ENCODE results near the gene DTNB.

DNA sequence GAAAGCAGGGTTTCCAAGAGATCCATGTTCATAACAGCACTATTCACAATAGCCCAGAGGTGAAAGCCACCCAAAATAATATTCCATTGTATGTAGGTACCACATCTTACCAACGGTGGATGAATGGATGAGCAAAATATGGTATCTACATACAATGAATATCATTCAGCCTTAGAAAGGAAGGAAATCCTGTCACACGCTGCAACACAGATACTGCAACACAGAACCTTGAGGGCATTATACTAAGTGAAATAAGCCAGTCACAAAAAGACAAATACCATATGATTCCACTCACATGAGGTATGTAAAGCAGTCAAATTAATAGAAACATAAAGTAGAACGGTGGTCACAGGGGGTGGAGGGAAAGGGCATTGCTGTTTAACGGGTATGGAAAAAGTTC is 155.7 kb downstream of the DTNB start:
- TF ChIP-seq CTCF (IDR thresholded peaks at IDR 0.05) (no peak), POLR2A (IDR thresholded peaks at IDR 0.05) (no peak)

All from uterus (tissue), 2 donors.